Body of pancreas (tissue), 4 donors: ENCODE measurements around the gene SIM2. TPM values are rescaled to one million over a fixed set of nuclear protein-coding genes. Genes with fewer than 3 reads are reported as not detected.
A peak's percentile ranks its signal among the peaks of the same experiment; 100 is the strongest.
"Not testable (repeated sequence)": the region's sequence is repeated elsewhere in the genome, so short reads cannot be mapped to it uniquely, and the experiment has no call there.

Experiments
- ATAC-seq: fragments of 150-250 bp; one replicate; pipeline ENCODE4 v1.9.1; 2016
- DNase-seq, 4 donors: peaks; one replicate each; pipeline ENCODE4 v3.0.0-alpha.2; 2019
- H3K27ac ChIP-seq, 4 donors: fragments of 200-600 bp; sonication (generic); 1 replicate in 3 of 4; 2 replicates in 1 of 4; pipeline versions ENCODE4 v1.5.1 to v1.6.1; 2016 to 2019; ENCODE audit warnings: mild to moderate bottlenecking in 1 of 4, mixed read lengths in 1 of 4, moderate library complexity in 1 of 4
- H3K27me3 ChIP-seq, 2 donors: fragments of 200-600 bp; sonication (generic); one replicate each; pipeline ENCODE4 v1.6.0; 2016; ENCODE audit warnings: mild to moderate bottlenecking in 1 of 2
- H3K36me3 ChIP-seq, 2 donors: fragments of 200-600 bp; sonication (generic); replicated peaks in 1 of 2; 2 replicates each; pipeline ENCODE4 v1.5.1; 2016; ENCODE audit warnings: low read depth in 2 of 2; ENCODE audit not compliant: insufficient read depth in 1 of 2
- H3K4me1 ChIP-seq: fragments of 200-600 bp; sonication (generic); one replicate; pipeline ENCODE4 v1.6.0; 2016
- H3K4me3 ChIP-seq, 2 donors: fragments of 200-600 bp; sonication (generic); 1 replicate in 1 of 2; 2 replicates in 1 of 2; pipeline ENCODE4 v1.5.1; 2016 to 2019
- H3K9me3 ChIP-seq, 3 donors: fragments of 200-600 bp; sonication (generic); 1 replicate in 2 of 3; 2 replicates in 1 of 3; pipeline ENCODE4 v1.5.1; 2016
- CTCF ChIP-seq, 7 experiments: fragments of 450-650 bp in 4 of 7; fragments of 200-600 bp in 3 of 7; sonication (generic) in 3 of 7; IDR thresholded peaks; one replicate each; pipeline ENCODE4 v1.5.1; 2016 to 2019; ENCODE audit warnings: antibody characterized with exemption in 7 of 7
- POLR2A ChIP-seq, 3 donors: fragments of 450-650 bp; IDR thresholded peaks; one replicate each; pipeline ENCODE4 v1.6.1; 2016; ENCODE audit warnings: antibody characterized with exemption in 3 of 3, mild to moderate bottlenecking in 2 of 3
- WGBS, 2 donors: methylation state at CpG; one replicate each; pipeline ENCODE4 v1.1.5; 2017; 5-methylcytosine and 5-hydroxymethylcytosine counted together
- intact Hi-C: fragments of 100-400 bp; cut with DNase I; formaldehyde crosslinking; loops from one replicate; pipeline ENCODE4 v1.15.1; 2023
- total RNA-seq, 2 donors: library from RNA; depleted of rRNA; stranded (reverse); fragments of >200 nt; gene quantifications; one replicate each; pipeline ENCODE4 v1.1.0, GENCODE V29; 2016

Gene SIM2
- total RNA-seq = under 1 TPM in 1 of 2 donors, not detected in 1; 0.26 TPM

GRCh38 chr21:36698981-36699545 lies at the start of gene SIM2:
Gene SIM2 (plus strand): TSS chr21:36699115. CDS start chr21:36699747, 632 bp downstream.
- ATAC-seq (no peak), DNase-seq (no peak)
- Histone ChIP-seq H3K9me3 (no peaks in the 10 kb centered on the region), H3K27me3 (peaks cover 0 to 86% of the 10 kb centered on the region in 2 donors), H3K4me3 (peak within 1 kb of the TSS in 1 of 2 donors; percentile 10), H3K4me1 (peaks cover 46% of the 10 kb centered on the region), H3K27ac (no peak within 1 kb of the TSS), H3K36me3 (no peaks in the 10 kb centered on the region)
- 1% methylated on average over 59 of the region's 70 CpGs; no CpG with 5 or more reads in 1 of the 2 donors for WGBS, 2 donors
- no peak for TF ChIP-seq POLR2A (IDR thresholded peaks at IDR 0.05)
- TF ChIP-seq CTCF (IDR thresholded peaks at IDR 0.05) = no peak
- intact Hi-C loops = no loop called here

GRCh38 chr21:36654324-36654723 lies 44.6 kb upstream of the SIM2 start:
- ATAC-seq (no peak), DNase-seq (no peak)
- H3K4me1 ChIP-seq = peaks cover 9% of the 10 kb centered on the region
- no peaks in the 10 kb centered on the region for H3K27me3 ChIP-seq
- no peaks in the 10 kb centered on the region for H3K9me3 ChIP-seq
- intact Hi-C loops = no loop called here
- H3K36me3 ChIP-seq = no peaks in the 10 kb centered on the region
- H3K4me3 ChIP-seq = no peak overlapping the region
- WGBS, 2 donors = 73 to 77% methylated on average over 9 to 17 of the region's 17 CpGs
- H3K27ac ChIP-seq = no peak overlapping the region
- no peak for TF ChIP-seq POLR2A (IDR thresholded peaks at IDR 0.05)
- no peak for TF ChIP-seq CTCF (IDR thresholded peaks at IDR 0.05)

GRCh38 chr21:36654796-36655325 lies 44.1 kb upstream of the SIM2 start:
- H3K4me1 ChIP-seq = peaks cover 9% of the 10 kb centered on the region
- H3K9me3 ChIP-seq = no peaks in the 10 kb centered on the region
- ATAC-seq (no peak), DNase-seq (no peak)
- no peak for TF ChIP-seq CTCF (IDR thresholded peaks at IDR 0.05)
- TF ChIP-seq POLR2A (IDR thresholded peaks at IDR 0.05) = no peak
- no peaks in the 10 kb centered on the region for H3K27me3 ChIP-seq
- intact Hi-C loops = no loop called here
- H3K4me3 ChIP-seq = no peak overlapping the region
- H3K36me3 ChIP-seq = no peaks in the 10 kb centered on the region
- H3K27ac ChIP-seq = no peak overlapping the region
- WGBS, 2 donors = 68 to 78% methylated on average over 10 of the region's 10 CpGs

GRCh38 chr21:36656138-36656537 lies 42.8 kb upstream of the SIM2 start:
- Histone ChIP-seq H3K9me3 (no peaks in the 10 kb centered on the region), H3K4me3 (no peak overlapping the region), H3K27ac (peak overlapping the region in 3 of 4 donors; percentile 41 to 55 (median 44)), H3K4me1 (peaks cover 9% of the 10 kb centered on the region), H3K36me3 (no peaks in the 10 kb centered on the region), H3K27me3 (peaks cover 0 to 6% of the 10 kb centered on the region in 2 donors)
- intact Hi-C loops = no loop called here
- ATAC-seq (peak; percentile 91), DNase-seq (peak; percentile 35 to 70 (median 57))
- TF ChIP-seq CTCF (IDR thresholded peaks at IDR 0.05) (no peak), POLR2A (IDR thresholded peaks at IDR 0.05) (no peak)
- WGBS, 2 donors = 24 to 28% methylated on average over 6 of the region's 6 CpGs

GRCh38 chr21:36657290-36657689 lies 41.6 kb upstream of the SIM2 start:
- H3K4me1 ChIP-seq, H3K4me3 ChIP-seq, DNase-seq, intact Hi-C loops, ATAC-seq, H3K9me3 ChIP-seq, H3K36me3 ChIP-seq, H3K27me3 ChIP-seq, H3K27ac ChIP-seq: not testable (repeated sequence)
- 53 to 68% methylated on average over 1 of the region's 1 CpG for whole genome bisulfite sequencing, 2 donors
